T follicular helper cell (primary cell): ENCODE results near the gene PPFIBP1.
"Not testable (repeated sequence)": the region's sequence is repeated elsewhere in the genome, so short reads cannot be mapped to it uniquely, and the experiment has no call there.

Experiments
- DNase-seq: peaks from one replicate; pipeline ENCODE4 v3.0.0-alpha.2; 2020; ENCODE audit warnings: low read depth

Gene PPFIBP1

DNA sequence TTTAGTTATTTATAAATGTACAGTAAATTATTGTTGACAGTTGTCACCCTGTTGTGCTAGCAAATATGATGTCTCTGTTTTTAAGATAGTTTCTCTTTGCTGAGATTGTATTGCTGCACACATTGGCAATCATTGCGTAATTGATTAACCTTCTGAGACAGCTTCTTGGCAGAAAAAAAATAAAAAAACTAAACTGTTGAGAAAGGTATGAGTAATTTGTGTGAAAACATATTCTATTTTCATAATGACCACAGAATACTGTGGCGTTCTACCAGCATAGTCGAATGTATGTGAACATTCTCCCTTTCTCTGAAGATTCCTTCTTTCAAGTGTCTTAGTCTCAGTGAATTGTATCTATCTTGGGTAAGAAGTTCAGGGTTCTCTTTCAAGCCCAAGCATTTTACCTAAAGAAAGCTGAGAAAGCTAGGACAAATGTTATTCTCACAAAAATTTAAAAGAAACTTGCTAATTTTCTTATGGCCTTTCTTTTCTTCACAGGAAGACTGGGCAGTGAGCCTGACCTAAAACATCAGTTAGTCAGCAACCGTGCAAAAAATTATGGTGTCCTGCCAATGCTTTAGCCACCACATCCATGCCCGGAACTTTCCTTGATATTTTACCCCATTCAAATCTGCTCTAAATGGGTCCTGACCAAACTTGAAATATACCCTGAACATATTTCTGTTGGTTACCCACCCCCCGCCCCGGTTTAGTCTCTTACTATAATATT, 103.3 kb downstream of the PPFIBP1 start:
- DNase-seq: no peak

DNA sequence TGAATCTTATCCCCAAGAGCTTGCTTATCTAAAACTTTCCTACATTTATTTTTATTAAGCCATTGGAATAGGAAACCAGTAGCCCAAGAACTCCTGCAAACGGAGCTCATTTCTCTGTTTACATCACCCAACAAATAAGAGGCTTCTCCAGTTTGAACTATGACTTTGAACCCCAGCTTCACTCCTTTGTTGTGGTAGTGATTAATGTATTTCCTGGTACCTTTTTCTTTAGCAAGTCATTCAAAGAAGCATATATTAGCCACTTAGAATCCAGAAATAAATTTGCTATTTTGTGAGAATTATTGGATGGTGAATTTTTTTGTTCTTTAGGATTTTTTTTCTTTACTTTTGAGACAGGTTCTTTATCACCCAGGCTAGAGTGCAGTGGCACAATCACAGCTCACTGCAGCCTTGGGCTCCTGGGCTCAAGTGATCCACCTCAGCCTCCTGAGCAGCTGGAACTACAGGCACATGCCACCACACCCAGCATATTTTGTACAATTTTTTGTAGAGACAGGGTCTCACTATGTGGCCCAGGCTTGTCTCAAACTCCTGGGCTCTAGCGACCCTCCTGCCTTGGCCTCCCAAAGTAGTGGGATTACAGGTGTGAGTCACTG, 104.0 kb downstream of the PPFIBP1 start:
- not testable (repeated sequence) for DNase-seq

DNA sequence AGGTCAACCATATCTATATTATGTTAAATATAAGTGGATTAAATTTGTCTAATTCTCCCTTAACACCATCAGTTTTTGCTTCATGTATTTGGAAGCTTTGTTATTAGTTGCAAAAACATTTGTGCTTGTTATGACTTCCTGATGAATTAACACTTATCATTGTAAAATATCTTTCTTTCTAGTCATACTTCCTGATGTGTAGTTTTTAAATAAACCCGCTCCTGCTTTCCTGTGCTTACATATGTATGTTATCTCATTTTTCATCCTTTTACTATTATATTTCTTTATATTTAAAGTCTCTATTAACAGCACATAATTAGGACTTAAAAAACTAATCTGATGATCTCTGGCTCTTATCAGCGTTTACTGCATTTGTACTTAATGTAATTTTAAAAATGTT, 106.2 kb downstream of the PPFIBP1 start:
- not testable (repeated sequence) for DNase-seq

- no peak for DNase-seq
These were observed 107.4 kb downstream of the PPFIBP1 start for GRCh38 chr12:27631365-27631764.

DNA sequence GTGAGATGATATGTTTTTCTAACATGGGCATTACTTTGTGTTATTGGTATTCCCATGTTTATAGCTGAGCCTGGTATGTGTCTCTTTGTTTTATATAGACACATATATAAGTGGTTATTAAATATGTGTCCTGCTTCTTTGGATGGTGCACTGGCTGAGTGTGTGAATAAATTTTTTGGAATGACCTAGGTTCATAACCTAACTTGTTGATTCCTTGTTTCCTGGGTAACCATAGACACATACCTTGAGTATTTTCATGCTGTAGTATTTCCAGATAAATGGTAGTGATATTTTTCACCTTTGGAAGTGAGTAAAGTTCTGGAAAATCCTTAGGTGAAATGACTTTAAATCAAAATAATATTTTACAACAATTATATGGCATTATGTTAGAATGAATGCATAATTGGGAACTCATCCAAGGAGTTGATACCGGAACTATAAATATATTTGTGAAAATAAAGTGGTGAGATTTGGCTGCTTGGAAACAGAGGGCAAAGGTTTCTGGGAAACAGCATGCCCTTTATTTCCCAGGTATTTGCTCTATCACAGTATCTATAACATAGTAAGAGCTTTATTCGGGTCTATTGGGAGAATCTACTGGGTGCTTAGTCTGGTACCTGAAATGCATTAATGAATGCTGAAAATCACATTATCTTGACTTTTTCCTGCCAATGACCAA, 107.9 kb downstream of the PPFIBP1 start:
- DNase-seq: no peak

DNA sequence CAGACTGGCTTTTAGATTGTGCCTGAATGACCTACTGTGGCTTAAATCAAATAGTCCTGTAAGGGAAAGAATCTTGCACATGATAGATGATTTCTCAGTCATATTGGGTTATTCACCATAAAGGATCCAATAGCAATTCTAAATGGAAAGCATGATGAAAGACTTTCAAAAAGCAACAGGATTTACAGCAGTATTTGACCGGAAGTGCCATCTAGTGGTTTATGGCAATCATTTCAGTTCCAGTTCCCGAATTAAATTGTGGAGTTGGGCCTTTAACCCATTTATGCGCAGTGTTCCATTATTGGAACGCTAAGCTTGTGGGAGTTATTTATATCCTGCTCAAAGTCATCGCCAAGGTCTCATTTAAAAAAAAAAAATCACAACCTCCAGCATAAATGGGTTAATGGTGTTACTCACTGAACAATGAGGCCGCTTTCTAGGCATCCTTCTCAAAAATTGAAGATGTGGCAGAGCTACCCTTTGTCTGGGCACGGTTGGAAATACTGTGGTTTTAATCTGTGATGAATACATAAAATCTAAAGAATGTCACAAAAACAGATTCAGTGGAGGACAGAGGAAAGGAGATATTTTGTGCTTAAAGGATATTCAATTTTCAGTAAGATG, 111.5 kb downstream of the PPFIBP1 start:
- DNase-seq: no peak

- not testable (repeated sequence) for DNase-seq
These were observed 112.6 kb downstream of the PPFIBP1 start for GRCh38 chr12:27636569-27636968.

DNA sequence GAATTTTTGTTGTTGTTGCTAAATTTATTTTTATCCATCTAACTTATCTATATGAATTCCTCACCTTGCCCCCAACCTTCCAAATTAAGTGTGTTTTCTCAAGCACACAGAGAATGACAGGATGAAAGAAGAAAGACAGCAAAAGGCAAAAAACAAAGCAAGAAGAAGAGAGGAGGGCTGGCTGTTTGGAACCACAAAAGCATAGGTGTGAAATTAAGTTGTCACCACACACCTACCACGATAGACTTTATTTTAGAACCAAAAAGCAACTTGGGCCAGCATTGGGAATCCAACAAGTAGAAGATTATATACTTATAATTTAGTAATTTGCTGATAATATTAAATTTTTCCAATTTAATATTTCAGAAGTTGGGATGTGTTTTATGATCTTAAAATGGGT, 113.5 kb downstream of the PPFIBP1 start:
- no peak for DNase-seq

DNA sequence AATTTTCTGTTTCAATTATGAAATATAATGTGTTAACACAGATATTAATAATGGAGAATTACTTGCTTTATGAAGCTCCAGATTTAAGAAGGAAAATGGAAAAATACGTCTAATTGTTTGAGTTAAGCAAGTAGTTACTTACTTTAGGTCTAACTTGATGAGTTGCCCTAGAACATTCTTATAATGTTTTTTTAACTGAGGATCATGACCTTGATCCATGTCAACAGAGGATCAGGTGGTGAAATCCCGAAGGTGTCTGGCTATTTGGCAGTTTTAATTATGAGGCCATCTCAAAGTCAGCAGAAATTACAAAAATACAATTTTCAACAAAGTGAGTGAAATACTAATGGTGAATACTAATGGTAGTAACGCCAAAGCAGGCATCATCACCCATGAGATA, 115.3 kb downstream of the PPFIBP1 start:
- DNase-seq: no peak

DNA sequence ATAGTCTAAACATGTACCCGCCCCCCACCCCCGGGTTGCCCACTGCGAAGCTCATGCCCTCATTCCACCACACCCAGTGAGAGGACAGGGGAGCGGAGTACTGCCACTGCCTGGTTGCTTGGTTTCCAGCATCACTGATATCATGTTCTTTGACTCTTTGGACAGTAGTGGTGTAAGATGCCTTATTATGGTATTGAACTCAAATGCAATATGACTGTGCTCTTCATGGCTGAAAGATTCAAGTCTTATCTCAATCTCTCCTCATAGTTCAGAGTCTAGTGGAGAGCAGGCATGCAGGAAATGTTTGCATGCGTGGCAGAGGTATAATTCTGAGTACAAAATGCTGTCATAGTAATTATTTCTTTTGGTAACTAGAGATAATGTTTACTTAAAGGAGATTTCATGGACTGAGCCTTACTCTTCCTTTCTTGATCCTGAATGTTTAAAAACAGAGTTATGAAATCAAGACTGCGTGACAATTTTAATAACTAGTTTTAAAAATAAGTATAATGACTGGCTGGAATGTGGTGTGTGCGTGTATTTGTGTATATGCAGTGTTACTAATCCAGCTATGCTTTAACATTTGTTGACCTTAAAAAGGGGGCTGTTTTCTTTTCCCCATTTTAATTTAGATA, 116.7 kb downstream of the PPFIBP1 start:
- not testable (repeated sequence) for DNase-seq

GRCh38 chr12:27642361-27642760, 118.4 kb downstream of the PPFIBP1 start:
- DNase-seq: not testable (repeated sequence)

DNA sequence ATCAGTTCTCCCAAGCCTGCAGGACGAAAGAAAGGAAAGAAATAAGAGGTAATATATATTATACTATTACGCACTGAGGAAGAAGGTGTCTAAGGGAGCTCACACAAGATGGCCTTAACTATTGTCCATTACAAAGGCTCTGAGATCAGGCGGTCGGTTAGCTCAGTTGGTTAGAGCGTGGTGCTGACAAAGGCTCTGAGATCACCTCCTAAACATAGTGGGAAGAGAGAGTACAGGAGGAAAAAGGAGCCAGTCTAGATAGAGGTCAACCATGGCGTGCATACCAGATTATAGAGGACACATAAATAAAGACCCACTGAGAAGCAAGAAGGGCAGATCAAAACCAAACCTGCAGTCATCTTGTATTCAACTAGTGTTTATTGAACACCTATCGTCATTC, 118.9 kb downstream of the PPFIBP1 start:
- not testable (repeated sequence) for DNase-seq

DNA sequence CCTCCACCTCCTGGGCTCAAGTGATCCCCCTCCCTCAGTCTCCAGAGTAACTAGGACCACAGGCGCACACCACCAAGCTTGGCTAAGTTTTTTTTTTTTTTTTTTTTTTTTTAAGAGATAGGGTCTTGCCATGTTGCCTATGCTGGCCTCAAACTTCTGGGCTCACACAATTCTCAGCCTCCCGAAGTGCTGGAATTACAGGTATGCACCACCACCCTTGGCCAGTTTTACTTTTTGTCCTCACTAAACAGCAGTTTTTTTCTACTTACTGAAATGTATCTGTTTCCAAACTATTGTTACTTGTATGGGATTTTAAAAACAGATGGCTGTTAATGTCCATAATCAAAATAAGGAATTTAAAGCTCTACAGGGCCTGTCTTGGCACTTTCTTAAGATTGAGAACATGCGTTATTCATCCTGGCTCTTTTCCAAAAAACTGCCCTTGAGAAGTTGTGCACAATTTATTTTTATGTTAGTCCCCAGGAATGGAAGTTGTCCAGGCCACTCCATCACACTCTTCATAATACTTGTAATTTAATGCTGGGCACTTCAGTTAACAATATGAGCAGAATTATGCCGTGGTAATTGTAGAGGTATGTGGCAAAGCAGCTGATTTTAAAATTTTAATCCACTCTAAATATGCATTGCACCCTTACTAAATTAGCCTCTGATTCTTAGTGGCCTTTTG, 120.3 kb downstream of the PPFIBP1 start:
- DNase-seq: no peak

- no peak for DNase-seq
These were observed 121.7 kb downstream of the PPFIBP1 start for GRCh38 chr12:27645671-27646070.

DNA sequence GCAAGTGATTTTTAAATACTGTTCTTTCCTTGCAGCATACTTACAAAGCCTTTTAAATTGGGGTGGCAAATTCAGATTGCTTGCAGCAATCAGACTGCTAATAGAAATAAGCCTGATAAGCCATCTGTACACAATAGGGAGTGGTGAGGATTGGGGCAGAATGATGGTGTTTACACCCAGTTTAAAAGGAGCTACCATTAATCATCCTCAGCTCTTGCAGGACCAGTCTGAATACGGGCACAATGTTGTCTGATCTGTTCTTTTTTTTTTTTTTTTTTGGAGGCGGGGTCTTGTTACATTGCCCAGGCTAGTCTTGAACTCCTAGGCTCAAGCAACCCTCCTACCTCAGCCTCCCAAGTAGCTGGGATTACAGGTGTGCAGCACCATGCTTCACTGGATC, 122.1 kb downstream of the PPFIBP1 start:
- no peak for DNase-seq

GRCh38 chr12:27650011-27650410, 126.0 kb downstream of the PPFIBP1 start:
- DNase-seq: no peak

GRCh38 chr12:27651201-27651600, 127.2 kb downstream of the PPFIBP1 start:
- no peak for DNase-seq

DNA sequence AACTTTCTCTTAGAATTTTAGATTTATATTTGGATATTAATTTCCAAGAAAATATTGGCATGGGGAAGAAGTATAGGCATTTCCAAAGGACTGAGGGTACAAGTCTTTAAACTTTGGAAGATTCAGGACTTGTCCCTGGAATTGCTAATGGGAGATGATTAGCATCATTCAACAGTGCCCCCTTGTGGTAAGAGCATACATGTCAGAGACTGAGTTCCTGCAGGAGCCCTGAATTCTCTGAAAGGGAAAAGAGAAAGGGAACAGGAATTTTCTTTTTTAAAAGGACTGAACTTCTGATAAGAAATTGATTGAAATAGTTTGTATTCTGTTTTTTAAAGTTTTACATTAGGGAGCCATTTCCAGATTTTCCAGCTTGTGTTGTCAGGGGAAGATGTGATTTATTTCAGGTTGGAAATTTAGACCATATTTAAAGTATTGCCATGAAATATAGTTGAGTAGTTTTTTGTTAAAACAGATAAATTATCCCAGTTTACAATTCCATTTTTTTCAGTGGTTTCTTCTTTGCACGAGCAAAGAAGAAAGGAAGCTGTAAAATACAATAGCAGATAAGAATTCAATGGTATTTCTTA, 128.3 kb downstream of the PPFIBP1 start:
- no peak for DNase-seq

GRCh38 chr12:27653661-27654060, 129.7 kb downstream of the PPFIBP1 start:
- no peak for DNase-seq

- DNase-seq: not testable (repeated sequence)
These were observed 131.5 kb downstream of the PPFIBP1 start for GRCh38 chr12:27655476-27655875.

- no peak for DNase-seq
These were observed 133.3 kb downstream of the PPFIBP1 start for GRCh38 chr12:27657296-27657695.
